ENCODE measurements around the gene MAB21L1. TPM values are rescaled to one million over a fixed set of nuclear protein-coding genes. Genes with fewer than 3 reads are reported as not detected.

Gene MAB21L1
- total RNA-seq, 4 donors from 2014 or later: 0.39 to 2.2 (median 1.2) TPM; not detected in 1

- Histone ChIP-seq H3K36me3 (no peaks in the 10 kb centered on the region), H3K9me3 (no peaks in the 10 kb centered on the region), H3K27me3 (peaks cover 13% of the 10 kb centered on the region), H3K27ac (no peak overlapping the region), H3K4me3 (no peak overlapping the region), H3K4me1 (no peaks in the 10 kb centered on the region)
- 93% methylated on average over 1 of the region's 1 CpG for WGBS
- no peak for DNase-seq (ENCODE audit: low spot score in 2 of 2)
- TF ChIP-seq POLR2A (IDR thresholded peaks at IDR 0.05): no peak
- no peak for TF ChIP-seq CTCF (IDR thresholded peaks at IDR 0.05)
Measured at GRCh38 chr13:35482527-35482926, 6.0 kb upstream of the MAB21L1 start.

- DNase-seq (ENCODE audit: low spot score in 2 of 2): no peak
- no peaks in the 10 kb centered on the region for H3K9me3 ChIP-seq
- H3K4me1 ChIP-seq: peaks cover 1% of the 10 kb centered on the region
- H3K27me3 ChIP-seq: peaks cover 15% of the 10 kb centered on the region
- H3K4me3 ChIP-seq: no peak overlapping the region
- H3K27ac ChIP-seq: no peak overlapping the region
- TF ChIP-seq POLR2A (IDR thresholded peaks at IDR 0.05) (no peak), CTCF (IDR thresholded peaks at IDR 0.05) (no peak), POLR2AphosphoS5 (IDR thresholded peaks at IDR 0.05) (no peak), EP300 (IDR thresholded peaks at IDR 0.05) (no peak)
- 82% methylated on average over 2 of the region's 2 CpGs for WGBS
- no peaks in the 10 kb centered on the region for H3K36me3 ChIP-seq
Measured at GRCh38 chr13:35481777-35482176, 5.3 kb upstream of the MAB21L1 start.

- no peak for DNase-seq (ENCODE audit: low spot score in 2 of 2)
- no peak overlapping the region for H3K4me3 ChIP-seq
- H3K36me3 ChIP-seq: no peaks in the 10 kb centered on the region
- H3K27me3 ChIP-seq: peaks cover 29% of the 10 kb centered on the region
- WGBS: 79% methylated on average over 2 of the region's 2 CpGs
- no peaks in the 10 kb centered on the region for H3K9me3 ChIP-seq
- no peak overlapping the region for H3K27ac ChIP-seq
- peaks cover 3% of the 10 kb centered on the region for H3K4me1 ChIP-seq
- TF ChIP-seq CTCF (IDR thresholded peaks at IDR 0.05) (no peak), POLR2A (IDR thresholded peaks at IDR 0.05) (no peak), POLR2AphosphoS5 (IDR thresholded peaks at IDR 0.05) (no peak), EP300 (IDR thresholded peaks at IDR 0.05) (no peak)
Measured at GRCh38 chr13:35480346-35480745, 3.9 kb upstream of the MAB21L1 start.

- WGBS: 75% methylated on average over 1 of the region's 1 CpG
- peaks cover 36% of the 10 kb centered on the region for H3K27me3 ChIP-seq
Measured at GRCh38 chr13:35479706-35480105, 3.2 kb upstream of the MAB21L1 start.

GRCh38 chr13:35479038-35479492 is 2.6 kb upstream of the MAB21L1 start:
- H3K27ac ChIP-seq: no peak overlapping the region
- WGBS: 73% methylated on average over 14 of the region's 14 CpGs
- DNase-seq (ENCODE audit: low spot score in 2 of 2): no peak
- no peaks in the 10 kb centered on the region for H3K9me3 ChIP-seq
- peaks cover 42% of the 10 kb centered on the region for H3K27me3 ChIP-seq
- H3K4me1 ChIP-seq: peaks cover 8% of the 10 kb centered on the region
- TF ChIP-seq POLR2A (IDR thresholded peaks at IDR 0.05) (no peak), EP300 (IDR thresholded peaks at IDR 0.05) (no peak), POLR2AphosphoS5 (IDR thresholded peaks at IDR 0.05) (no peak), CTCF (IDR thresholded peaks at IDR 0.05) (no peak)
- H3K4me3 ChIP-seq: no peak overlapping the region
- H3K36me3 ChIP-seq: no peaks in the 10 kb centered on the region

More at GRCh38 chr13:35479706-35480105, 3.2 kb upstream of the MAB21L1 start:
- Histone ChIP-seq H3K27ac (no peak overlapping the region), H3K9me3 (no peaks in the 10 kb centered on the region), H3K4me1 (peaks cover 8% of the 10 kb centered on the region), H3K4me3 (no peak overlapping the region), H3K36me3 (no peaks in the 10 kb centered on the region)
- TF ChIP-seq CTCF (IDR thresholded peaks at IDR 0.05) (no peak), POLR2A (IDR thresholded peaks at IDR 0.05) (no peak), EP300 (IDR thresholded peaks at IDR 0.05) (no peak), POLR2AphosphoS5 (IDR thresholded peaks at IDR 0.05) (no peak)
- no peak for DNase-seq (ENCODE audit: low spot score in 2 of 2)
